ENCODE data around the gene ANXA3. TPM values are rescaled to one million over a fixed set of nuclear protein-coding genes. Genes with fewer than 3 reads are reported as not detected.

ANXA3 gene
- total RNA-seq, 2 experiments from 2014 or later: 2.9 to 4.2 TPM

DNA sequence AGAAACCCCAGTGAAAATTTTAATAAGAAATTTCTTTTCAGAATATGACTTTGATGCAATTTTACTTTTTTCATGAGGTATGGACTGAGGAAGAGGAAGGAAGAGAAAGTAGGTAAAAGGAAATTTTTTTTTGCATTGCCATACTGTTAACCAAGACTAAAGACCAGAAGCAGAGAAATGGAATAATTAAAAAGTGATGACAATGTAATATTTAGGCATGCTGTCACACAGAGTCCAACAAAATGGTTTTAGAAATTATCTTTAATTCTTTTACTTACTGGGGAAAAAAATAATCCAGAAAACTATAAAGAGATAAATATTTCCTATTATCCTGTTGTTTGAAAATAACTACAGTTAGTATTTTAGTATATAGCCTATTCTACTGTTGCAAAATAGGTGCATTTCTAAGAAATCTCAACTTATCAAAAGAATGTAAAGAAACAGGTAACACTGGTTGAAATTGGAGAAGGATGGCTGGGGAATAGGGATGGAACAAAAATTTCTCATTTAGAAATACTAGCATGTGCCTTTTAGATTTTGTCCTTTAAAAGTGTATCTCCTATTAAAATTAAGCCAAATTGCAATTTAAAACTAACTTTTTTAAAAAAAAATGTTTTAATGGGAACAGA is 92.6 kb downstream of the ANXA3 start:
- POLR2A ChIA-PET: interaction anchor here (0.6 kb wide), 1 partner anchor 8 kb away, joined by 3 read pairs; no protein-coding TSS in a partner anchor
- DNase-seq (no peak), ATAC-seq (no peak)
- Mint-ChIP-seq H3K27me3 (ENCODE audit: low read depth) (no peaks in the 10 kb centered on the region), H3K9me3 (ENCODE audit: insufficient read depth) (no peaks in the 10 kb centered on the region), H3K4me1 (ENCODE audit: low read depth) (peaks cover 41% of the 10 kb centered on the region), H3K4me3 (no peak overlapping the region), H3K27ac (no peak overlapping the region), H3K36me3 (ENCODE audit: low read depth) (no peaks in the 10 kb centered on the region)
- CTCF ChIA-PET: interaction anchor here (0.6 to 4.4 kb wide), 20 partner anchors 9 to 1550 kb away, joined by 3 to 33 read pairs (median 4); no protein-coding TSS in a partner anchor

DNA sequence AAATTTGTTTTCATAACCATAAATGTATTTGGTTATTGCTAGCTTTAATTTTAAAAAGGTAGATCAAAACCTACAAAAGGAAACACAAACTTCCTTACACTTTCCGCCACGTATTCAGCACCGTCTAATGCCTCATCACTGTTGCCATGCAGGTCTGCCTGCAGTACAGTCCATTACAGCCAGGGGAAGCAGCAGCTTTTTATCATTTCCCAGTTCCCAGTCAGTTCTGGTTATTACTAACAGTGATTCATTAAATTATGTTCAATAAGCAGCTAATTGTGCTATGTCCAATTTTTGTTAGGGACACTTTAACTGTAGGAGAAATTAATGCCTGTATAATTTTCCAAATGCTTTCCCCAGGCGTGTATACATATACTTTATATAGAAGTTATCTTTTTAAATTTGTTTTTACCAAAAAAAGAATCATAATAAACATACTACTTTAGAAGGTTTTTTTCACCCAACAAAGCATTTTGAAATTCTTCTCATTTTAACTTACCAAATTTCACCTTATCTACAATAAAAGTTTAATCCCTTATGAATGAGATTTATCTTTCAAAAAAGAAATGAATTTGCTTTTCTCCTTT is 93.3 kb downstream of the ANXA3 start:
- DNase-seq (peak; percentile 69), ATAC-seq (peak; percentile 92)
- H3K27me3 Mint-ChIP-seq (ENCODE audit: low read depth): no peaks in the 10 kb centered on the region
- no peaks in the 10 kb centered on the region for H3K36me3 Mint-ChIP-seq (ENCODE audit: low read depth)
- H3K27ac Mint-ChIP-seq: no peak overlapping the region
- H3K4me3 Mint-ChIP-seq: no peak overlapping the region
- no peaks in the 10 kb centered on the region for H3K9me3 Mint-ChIP-seq (ENCODE audit: insufficient read depth)
- H3K4me1 Mint-ChIP-seq (ENCODE audit: low read depth): peaks cover 35% of the 10 kb centered on the region
- POLR2A ChIA-PET: no interaction called here
- CTCF ChIA-PET: interaction anchor here (0.6 to 4.4 kb wide), 20 partner anchors 8 to 1549 kb away, joined by 3 to 33 read pairs (median 4); no protein-coding TSS in a partner anchor

DNA sequence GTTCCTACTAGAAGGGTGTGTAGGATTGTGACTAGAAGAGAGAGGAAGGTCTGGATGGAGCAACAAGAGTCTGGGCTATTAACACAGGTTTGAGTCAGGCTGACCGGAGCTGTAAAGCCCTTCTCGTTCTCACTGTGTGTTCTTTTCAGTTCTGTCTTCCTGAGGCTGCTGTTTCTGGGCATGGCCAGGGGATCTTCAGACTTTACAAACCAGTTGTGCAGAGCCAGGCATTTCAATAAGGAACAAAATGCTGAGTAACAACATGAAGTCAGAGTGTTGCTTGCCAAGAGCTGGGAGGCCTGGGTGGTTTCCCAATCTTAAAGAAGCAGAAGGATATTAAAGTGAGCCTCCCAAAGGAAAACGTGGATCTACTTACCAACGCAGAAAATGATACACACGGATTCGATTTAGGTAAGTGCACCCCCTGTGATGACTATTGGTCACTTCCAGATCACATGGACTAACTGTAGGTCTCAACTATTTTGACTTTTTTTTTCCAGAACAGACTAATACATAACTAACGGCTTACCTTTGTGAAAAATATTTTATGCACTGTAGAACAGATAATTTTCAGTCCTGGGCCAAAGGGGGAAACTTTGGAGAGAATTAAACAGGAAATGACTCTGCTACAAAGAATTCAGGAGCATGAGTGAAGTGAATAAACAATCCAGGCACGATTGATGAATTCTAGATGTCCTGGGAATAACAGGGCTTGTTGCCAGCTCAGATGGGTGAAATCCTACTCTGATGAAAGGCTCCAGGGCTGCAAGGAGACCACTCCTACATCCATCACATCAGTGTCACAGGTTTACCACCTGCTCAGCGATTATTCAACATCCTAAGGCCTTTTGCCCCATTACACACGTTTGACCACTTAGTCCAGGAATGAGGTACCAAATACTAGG is 94.5 kb downstream of the ANXA3 start:
- Mint-ChIP-seq H3K4me1 (ENCODE audit: low read depth) (peaks cover 28% of the 10 kb centered on the region), H3K4me3 (no peak overlapping the region), H3K36me3 (ENCODE audit: low read depth) (no peaks in the 10 kb centered on the region), H3K27ac (no peak overlapping the region), H3K9me3 (ENCODE audit: insufficient read depth) (no peaks in the 10 kb centered on the region), H3K27me3 (ENCODE audit: low read depth) (no peaks in the 10 kb centered on the region)
- ATAC-seq (no peak), DNase-seq (no peak)
- POLR2A ChIA-PET: no interaction called here
- CTCF ChIA-PET: interaction anchor here (0.7 to 4.4 kb wide), 9 partner anchors 7 to 241 kb away, joined by 3 to 33 read pairs (median 5); no protein-coding TSS in a partner anchor

DNA sequence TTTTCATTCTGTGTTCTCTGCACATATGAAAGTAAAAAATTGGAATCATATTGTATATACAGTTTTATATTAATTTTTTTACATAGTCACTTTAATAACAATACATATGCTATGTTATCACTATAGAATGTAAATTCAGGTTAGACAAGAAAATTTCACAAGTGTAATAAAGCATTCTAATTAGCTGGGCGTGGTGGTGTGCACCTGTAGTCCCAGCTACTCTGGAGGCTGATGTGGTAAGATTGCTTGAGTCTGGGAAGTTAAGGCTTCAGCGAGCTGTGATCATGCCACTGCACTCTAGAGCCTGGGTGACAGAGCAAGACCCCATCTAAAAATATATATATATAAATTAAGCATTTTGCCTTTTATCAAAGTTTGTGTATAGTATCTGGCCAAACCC is 95.7 kb downstream of the ANXA3 start:
- DNase-seq (no peak), ATAC-seq (no peak)
- H3K36me3 Mint-ChIP-seq (ENCODE audit: low read depth): no peaks in the 10 kb centered on the region
- H3K27ac Mint-ChIP-seq: no peak overlapping the region
- ChIA-PET POLR2A (interaction anchor here (0.6 kb wide), 2 partner anchors 15 to 18 kb away, joined by 3 read pairs; no protein-coding TSS in a partner anchor), CTCF (interaction anchor here (1.0 to 1.9 kb wide), 4 partner anchors 9 to 35 kb away, joined by 3 to 6 read pairs (median 4); no protein-coding TSS in a partner anchor)
- H3K9me3 Mint-ChIP-seq (ENCODE audit: insufficient read depth): no peaks in the 10 kb centered on the region
- no peak overlapping the region for H3K4me3 Mint-ChIP-seq
- H3K4me1 Mint-ChIP-seq (ENCODE audit: low read depth): peaks cover 19% of the 10 kb centered on the region
- no peaks in the 10 kb centered on the region for H3K27me3 Mint-ChIP-seq (ENCODE audit: low read depth)

DNA sequence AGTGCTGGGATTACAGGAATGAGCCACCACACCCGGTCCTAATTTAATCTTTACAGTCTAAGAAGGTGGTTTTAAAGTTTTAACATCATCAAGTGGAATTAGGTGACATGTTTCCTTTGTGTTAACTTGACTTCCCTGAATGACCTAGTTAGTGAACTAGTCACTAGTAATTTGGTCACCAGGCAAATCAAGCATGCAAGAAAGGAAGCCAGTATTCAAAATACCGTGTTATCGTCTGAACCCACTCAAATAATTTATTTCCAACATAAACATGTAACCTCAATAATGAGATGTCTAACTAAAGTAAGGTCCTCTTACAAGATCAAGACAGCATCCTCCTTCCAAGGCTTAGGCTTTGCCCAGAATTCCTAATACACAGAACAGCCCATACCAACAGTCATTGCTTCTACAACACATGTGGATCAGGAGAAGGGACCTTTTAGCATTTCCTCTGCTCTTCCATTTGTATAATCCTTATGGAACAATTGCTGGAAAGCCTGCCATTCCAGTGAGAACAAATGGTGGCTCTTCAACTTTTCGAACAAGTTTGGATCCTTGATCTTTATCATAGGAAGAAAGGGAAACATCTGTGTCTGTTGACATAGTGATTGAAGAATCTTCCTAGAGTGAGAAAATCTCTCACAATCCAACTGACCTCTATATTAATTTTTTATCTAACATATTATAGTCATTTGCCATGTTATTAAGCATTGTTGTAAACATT is 97.2 kb downstream of the ANXA3 start:
- CTCF ChIA-PET: interaction anchor here (0.7 kb wide), 1 partner anchor 590 kb away, joined by 4 read pairs; no protein-coding TSS in a partner anchor
- Mint-ChIP-seq H3K4me1 (ENCODE audit: low read depth) (peaks cover 13% of the 10 kb centered on the region), H3K27me3 (ENCODE audit: low read depth) (no peaks in the 10 kb centered on the region)

DNA sequence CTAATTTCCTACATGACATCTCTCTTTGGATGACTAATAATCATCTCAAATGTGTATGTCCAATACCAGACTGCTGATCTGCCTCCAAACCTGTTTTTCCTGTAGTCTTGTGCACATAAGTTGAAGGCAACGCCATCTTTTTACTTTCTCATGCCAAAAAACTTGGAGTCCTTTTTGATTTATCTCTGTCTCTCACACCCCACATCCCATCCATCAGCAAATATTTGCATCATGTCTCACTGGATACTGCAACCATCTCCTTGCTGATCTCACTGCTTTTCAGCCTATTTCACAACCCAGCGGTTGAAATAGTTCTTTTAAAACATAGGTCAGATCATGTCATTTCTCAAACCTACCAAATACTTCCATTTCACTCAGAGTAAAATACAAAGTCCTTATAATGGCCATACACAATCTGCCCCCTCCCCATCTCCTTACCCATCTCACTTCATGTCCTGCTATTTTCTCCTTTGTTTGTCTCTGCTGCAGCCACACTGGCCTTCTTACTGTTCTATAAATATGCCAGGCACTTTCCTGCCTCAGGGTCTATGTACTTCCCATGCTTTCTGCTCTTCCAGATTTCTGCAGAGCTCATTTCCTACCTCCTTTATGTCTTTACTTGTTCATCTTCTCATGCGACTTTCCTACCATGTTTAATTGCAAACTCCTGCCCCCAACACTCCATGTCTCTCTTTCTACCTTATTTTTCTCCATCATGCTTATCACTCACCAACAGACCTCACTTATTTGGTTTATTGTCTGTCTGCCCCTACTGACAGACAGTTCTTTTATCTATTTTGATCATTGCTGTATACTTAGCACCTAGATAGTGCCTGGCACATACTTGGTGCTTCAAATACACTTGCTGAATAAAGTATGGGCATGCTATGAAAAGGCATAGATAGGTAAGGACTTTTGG is 98.8 kb downstream of the ANXA3 start:
- CTCF ChIA-PET: interaction anchor here (1.9 to 4.7 kb wide), 2 partner anchors 7 to 11 kb away, joined by 8 to 33 read pairs; no protein-coding TSS in a partner anchor

More for the DNA sequence above, 97.2 kb downstream of the ANXA3 start:
- ATAC-seq (no peak), DNase-seq (no peak)
- no peaks in the 10 kb centered on the region for H3K36me3 Mint-ChIP-seq (ENCODE audit: low read depth)
- H3K9me3 Mint-ChIP-seq (ENCODE audit: insufficient read depth): no peaks in the 10 kb centered on the region
- H3K4me3 Mint-ChIP-seq: no peak overlapping the region
- POLR2A ChIA-PET: no interaction called here
- no peak overlapping the region for H3K27ac Mint-ChIP-seq

DNA sequence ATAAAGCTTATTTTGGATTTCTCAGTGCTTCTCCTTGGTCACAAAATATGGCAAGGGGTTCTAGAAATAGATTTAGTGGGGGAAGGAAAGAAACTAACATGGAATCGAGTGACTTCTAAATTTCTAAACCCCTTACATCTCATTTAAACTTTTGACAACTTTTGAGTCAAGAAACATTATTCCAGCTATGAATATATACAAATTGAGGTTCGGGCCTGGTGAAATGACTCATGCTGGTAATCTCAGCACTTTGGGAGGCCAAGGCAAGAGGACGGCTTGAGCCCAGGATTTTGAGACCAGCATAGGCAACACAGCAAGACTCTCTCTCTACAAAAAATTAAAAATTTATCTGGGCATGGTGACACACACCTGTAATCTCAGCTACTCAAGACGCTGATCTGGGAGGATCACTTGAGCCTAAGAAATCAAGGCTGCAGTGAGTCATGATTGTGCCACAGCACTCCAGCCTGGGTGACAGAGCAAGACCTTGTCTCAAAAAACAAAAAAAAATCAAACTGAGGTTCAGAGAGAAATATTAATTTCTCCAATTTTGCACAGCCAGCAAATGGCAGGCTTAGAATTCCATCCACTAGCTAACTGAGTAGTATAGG is 99.8 kb downstream of the ANXA3 start:
- H3K27ac Mint-ChIP-seq: no peak overlapping the region
- H3K36me3 Mint-ChIP-seq (ENCODE audit: low read depth): no peaks in the 10 kb centered on the region
- DNase-seq: no peak
- H3K27me3 Mint-ChIP-seq (ENCODE audit: low read depth): no peaks in the 10 kb centered on the region
- no peaks in the 10 kb centered on the region for H3K9me3 Mint-ChIP-seq (ENCODE audit: insufficient read depth)
- ChIA-PET POLR2A (no interaction called here), CTCF (interaction anchor here (0.7 to 4.7 kb wide), 5 partner anchors 8 to 397 kb away, joined by 3 to 33 read pairs (median 3); no protein-coding TSS in a partner anchor)
- H3K4me1 Mint-ChIP-seq (ENCODE audit: low read depth): peaks cover 17% of the 10 kb centered on the region
- no peak for ATAC-seq
- no peak overlapping the region for H3K4me3 Mint-ChIP-seq

More for the DNA sequence above, 98.8 kb downstream of the ANXA3 start:
- Mint-ChIP-seq H3K4me1 (ENCODE audit: low read depth) (peaks cover 11% of the 10 kb centered on the region), H3K27ac (no peak overlapping the region), H3K4me3 (no peak overlapping the region), H3K36me3 (ENCODE audit: low read depth) (no peaks in the 10 kb centered on the region), H3K27me3 (ENCODE audit: low read depth) (no peaks in the 10 kb centered on the region), H3K9me3 (ENCODE audit: insufficient read depth) (no peaks in the 10 kb centered on the region)
- ATAC-seq (no peak), DNase-seq (no peak)
- POLR2A ChIA-PET: no interaction called here

DNA sequence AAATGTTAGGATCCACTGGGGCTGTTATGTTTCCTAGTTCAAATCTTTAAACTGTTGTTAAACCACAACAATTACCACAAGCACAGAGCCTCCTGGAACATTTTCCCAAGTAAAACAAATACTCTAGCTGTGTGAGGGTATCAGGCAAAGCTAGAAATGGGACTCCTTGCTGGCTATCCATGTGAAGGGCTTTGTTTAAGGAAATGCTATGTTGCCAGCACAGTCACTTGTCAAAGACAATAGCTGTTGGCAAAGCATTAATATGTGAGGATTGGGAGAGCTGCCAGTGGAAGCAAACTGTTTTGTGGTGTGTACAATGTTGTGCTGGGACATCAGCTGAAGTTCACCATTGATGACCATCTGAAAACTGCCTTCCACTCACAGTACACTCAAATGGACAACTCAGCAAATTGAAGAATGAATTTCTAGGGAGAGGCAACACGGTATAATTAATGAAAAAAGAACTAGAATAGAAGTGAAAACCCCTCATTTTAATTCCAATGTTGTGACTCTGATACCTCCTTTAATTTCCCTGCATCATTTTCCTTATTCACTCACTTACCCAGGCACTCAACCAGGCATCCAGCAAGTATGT is 100.8 kb downstream of the ANXA3 start:
- H3K9me3 Mint-ChIP-seq (ENCODE audit: insufficient read depth): no peaks in the 10 kb centered on the region
- H3K27me3 Mint-ChIP-seq (ENCODE audit: low read depth): no peaks in the 10 kb centered on the region
- ATAC-seq (no peak), DNase-seq (no peak)
- peaks cover 26% of the 10 kb centered on the region for H3K4me1 Mint-ChIP-seq (ENCODE audit: low read depth)
- ChIA-PET POLR2A (interaction anchor here (0.6 kb wide), 1 partner anchor 9 kb away, joined by 3 read pairs; no protein-coding TSS in a partner anchor), CTCF (interaction anchor here (0.7 to 4.7 kb wide), 6 partner anchors 9 to 396 kb away, joined by 3 to 33 read pairs (median 4); no protein-coding TSS in a partner anchor)
- H3K27ac Mint-ChIP-seq: no peak overlapping the region
- H3K4me3 Mint-ChIP-seq: no peak overlapping the region
- H3K36me3 Mint-ChIP-seq (ENCODE audit: low read depth): no peaks in the 10 kb centered on the region

DNA sequence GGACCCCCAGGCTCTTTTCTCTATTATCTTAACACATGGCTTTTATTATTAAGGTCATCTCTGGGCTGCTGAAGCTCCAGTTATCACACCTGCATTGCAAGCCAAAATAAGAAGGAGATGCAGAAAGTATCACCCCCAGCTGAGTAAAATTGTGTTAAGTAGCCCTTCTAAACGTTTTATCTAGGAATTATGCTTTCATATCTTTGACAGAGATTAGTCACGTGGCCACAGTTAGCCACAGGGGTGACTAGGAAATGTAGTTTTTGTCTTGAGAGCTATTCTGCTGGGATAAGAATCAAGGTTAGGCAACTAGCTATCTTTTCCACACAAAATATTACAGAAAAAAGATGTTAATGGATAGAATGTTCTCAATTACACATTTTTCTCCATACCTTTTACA is 102.1 kb downstream of the ANXA3 start:
- H3K9me3 Mint-ChIP-seq (ENCODE audit: insufficient read depth): no peaks in the 10 kb centered on the region
- no peaks in the 10 kb centered on the region for H3K27me3 Mint-ChIP-seq (ENCODE audit: low read depth)
- H3K27ac Mint-ChIP-seq: no peak overlapping the region
- no peak overlapping the region for H3K4me3 Mint-ChIP-seq
- DNase-seq (no peak), ATAC-seq (no peak)
- ChIA-PET POLR2A (interaction anchor here (0.9 kb wide), 1 partner anchor 123 kb away, joined by 3 read pairs; the partner anchor contains the start of gene BMP2K), CTCF (interaction anchor here (4.7 kb wide), 1 partner anchor 10 kb away, joined by 33 read pairs; no protein-coding TSS in a partner anchor)
- peaks cover 2% of the 10 kb centered on the region for H3K36me3 Mint-ChIP-seq (ENCODE audit: low read depth)
- peaks cover 39% of the 10 kb centered on the region for H3K4me1 Mint-ChIP-seq (ENCODE audit: low read depth)
